GM12872 (cell line): ENCODE data around the gene CDH22.

Experiments
- CTCF ChIP-seq: IDR thresholded peaks from 3 replicates; pipeline ENCODE4 v1.5.1; 2011; ENCODE audit warnings: low read depth, mild to moderate bottlenecking, low read length, moderate library complexity; ENCODE audit not compliant: insufficient read depth

Gene CDH22

GRCh38 chr20:46174469-46175126, 133.7 kb downstream of the CDH22 start:
- peak; percentile 75 for TF ChIP-seq CTCF

- TF ChIP-seq CTCF = no peak
These were observed 134.4 kb downstream of the CDH22 start for GRCh38 chr20:46173652-46174468.

DNA sequence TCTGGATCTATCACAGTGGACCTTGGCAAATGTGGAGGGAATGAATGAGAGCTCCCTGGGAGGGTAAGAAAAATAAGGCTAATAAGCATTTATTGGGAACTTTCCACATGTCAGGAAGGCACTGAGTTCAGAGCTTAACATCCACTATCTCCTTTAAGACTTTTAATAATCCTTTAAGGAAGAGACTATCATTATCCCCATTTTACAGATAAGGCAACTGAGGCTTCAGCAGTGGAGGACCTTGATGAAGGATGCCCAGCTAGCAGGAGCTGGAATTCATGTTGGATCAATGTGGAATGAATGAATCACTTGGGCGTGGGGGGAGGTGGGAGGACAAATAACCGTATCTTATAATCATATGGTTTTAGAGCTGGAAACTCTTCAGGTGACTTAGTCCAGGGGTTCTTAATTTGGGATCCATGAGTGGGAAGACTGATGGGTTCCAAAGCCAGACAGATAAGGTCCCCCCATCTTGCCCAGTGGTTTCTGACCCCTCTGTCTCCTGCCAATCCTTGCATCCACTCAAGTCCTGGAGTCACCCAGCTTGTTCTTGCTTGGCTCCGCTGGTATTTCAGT, 135.2 kb downstream of the CDH22 start:
- no peak for TF ChIP-seq CTCF

DNA sequence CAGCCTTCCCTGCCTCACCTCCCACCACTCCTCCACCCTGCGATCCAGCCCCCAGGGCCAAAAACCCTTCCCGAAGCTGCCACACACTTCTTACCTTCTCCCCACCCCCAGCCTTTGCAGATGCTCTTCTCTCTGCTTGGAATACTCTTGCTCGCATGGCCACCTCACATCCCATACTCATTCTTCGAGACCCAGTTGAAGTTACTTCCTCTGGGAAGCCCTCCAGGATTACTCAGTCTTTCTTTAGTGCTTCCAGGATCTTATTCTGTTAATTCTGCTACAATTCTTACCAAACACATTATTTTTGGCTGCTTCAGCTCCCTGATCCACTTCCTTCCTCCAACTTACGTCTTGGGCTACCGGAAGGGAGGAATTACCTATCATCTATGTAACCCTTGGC, 135.8 kb downstream of the CDH22 start:
- no peak for TF ChIP-seq CTCF

DNA sequence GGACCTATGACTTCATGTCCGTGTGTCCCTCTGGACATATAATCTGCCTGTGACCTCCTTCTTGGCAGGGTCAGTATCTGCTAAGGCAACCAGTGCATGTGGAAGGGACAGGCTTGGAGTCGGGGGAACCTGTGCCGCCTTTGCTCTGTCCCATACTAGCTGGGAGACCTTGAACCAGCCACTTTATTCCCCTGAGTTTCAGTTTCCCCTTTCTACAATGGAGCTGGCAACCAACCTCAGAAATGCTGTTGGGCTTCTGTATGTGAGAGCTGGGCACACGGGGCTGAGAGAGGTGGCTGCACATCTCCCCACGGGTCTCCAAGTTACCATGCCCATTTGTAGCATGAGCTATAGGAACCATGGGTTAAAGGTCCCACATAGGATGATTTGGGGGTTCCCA, 136.4 kb downstream of the CDH22 start:
- no peak for TF ChIP-seq CTCF

DNA sequence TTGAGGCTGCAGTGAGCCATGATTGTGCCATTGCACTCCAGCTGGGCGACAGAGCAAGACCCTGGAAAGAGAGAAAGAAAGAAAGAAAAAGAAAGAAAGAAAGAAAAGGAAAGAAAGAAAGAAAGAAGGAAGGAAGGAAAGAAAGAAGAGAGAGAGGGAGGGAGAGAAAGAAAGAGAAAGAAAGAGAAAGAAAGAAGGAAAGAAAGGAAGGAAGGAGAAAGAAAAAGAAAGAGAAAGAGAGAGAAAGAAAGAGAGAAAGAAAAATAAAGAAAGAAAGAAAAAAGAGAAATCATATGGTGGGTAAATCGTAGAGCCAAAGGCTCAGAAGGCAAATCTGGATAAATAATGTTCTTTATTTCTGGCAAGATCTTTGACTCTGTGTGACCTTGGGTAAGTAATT, 136.8 kb downstream of the CDH22 start:
- TF ChIP-seq CTCF = no peak

DNA sequence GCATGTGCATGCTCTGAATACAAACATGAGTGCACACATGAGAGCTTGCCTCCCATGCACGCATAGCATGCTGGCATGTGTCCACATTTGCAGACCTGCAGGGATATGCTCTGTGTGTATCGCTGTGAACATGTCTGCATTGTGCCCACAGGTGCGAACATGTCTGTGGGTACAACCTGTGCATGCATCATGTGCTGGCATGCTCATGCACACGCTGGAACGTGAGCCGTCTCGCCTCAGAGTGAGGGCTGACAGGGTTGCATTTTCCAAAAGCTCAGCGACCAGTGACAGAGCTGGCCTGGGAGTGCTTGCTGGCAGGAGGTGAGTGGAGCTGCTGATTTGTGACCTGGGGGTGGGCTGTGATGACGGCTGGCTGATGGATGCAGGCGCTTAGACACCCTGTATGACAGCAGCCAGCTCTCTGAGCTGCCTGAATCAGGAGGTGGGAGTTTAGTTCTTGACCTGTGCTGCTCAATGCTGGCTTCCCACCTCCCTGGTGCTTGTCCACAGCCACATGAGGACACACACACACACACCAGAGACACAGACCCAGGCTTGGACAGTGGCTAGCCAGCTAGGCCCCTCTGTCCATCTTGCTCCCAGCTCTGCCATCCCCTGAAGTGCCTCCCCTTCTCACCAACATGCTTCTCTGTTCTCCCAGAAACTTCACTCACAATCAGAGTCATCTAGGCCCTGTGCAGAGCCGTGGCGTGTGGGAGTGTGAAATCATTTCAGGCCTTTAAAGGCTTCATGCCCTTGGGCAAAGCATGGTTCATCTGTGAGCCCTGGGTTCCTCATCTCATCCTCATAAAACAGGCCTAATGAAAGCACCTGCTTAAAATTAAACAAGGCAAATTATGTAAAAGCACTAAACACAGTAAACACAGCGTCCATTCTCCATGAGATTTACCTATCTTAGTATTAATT, 138.8 kb downstream of the CDH22 start:
- TF ChIP-seq CTCF = no peak
